ENCODE results near the gene DDX5. TPM values are rescaled to one million over a fixed set of nuclear protein-coding genes. Genes with fewer than 3 reads are reported as not detected.

DDX5 gene
- total and polyA plus RNA-seq, 2 of the 13 experiments (the other 11 are each of a cell fraction or from before 2014, with no cell fraction given), result 503 to 684 TPM

DNA sequence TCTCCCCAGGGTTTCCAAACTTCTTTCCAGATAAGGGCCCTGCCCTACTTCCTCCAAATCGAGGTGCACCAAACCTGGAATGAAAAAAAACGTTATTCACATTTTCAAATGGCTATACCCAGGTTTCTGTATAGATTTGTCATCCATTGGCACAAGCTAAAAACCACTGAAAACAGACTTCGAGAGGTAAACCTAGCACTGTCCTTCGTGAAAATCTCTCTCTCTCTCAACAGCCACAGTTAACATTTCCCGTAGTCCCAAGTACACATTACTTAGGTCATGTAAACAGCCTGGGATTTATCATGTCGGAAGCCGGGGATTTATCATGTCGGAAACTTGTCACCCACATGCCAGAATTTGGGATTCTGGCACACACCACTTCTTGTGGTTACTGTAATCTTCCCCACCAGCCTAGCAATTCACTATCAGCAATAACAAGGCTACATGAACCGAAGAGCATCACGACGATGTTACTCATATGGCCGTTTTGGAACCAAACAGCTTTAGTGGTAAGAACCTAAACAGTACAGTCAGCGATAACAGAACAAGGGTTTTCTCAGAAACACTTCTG lies 1.2 kb downstream of the DDX5 start (continued):
- TF ChIP-seq CHD4 (IDR thresholded peaks at IDR 0.05; ENCODE audit: borderline replicate concordance, low read length) (no peak), NFIB (CRISPR knock-in tag; IDR thresholded peaks at IDR 0.05; ENCODE audit: borderline replicate concordance) (no peak), ZNF354B (CRISPR knock-in tag; IDR thresholded peaks at IDR 0.05) (0 out of 2 replicates have a peak, but pooled peaks have one; percentile 69), ZNF776 (CRISPR knock-in tag; IDR thresholded peaks at IDR 0.05) (no peak), ZNF557 (CRISPR knock-in tag; IDR thresholded peaks at IDR 0.05) (no peak), MAFG (CRISPR knock-in tag; IDR thresholded peaks at IDR 0.05) (0 out of 2 replicates have a peak, but pooled peaks have one; percentile 7), ZNF136 (CRISPR knock-in tag; IDR thresholded peaks at IDR 0.05; ENCODE audit: low read depth) (no peak)
- TF ChIP-seq, protein P1, sequence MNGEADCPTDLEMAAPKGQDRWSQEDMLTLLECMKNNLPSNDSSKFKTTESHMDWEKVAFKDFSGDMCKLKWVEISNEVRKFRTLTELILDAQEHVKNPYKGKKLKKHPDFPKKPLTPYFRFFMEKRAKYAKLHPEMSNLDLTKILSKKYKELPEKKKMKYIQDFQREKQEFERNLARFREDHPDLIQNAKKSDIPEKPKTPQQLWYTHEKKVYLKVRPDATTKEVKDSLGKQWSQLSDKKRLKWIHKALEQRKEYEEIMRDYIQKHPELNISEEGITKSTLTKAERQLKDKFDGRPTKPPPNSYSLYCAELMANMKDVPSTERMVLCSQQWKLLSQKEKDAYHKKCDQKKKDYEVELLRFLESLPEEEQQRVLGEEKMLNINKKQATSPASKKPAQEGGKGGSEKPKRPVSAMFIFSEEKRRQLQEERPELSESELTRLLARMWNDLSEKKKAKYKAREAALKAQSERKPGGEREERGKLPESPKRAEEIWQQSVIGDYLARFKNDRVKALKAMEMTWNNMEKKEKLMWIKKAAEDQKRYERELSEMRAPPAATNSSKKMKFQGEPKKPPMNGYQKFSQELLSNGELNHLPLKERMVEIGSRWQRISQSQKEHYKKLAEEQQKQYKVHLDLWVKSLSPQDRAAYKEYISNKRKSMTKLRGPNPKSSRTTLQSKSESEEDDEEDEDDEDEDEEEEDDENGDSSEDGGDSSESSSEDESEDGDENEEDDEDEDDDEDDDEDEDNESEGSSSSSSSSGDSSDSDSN (CRISPR knock-in tag; IDR thresholded peaks at IDR 0.05), result no peak; the same call in 1 of the 2 replicates
- TF ChIP-seq, protein P2, sequence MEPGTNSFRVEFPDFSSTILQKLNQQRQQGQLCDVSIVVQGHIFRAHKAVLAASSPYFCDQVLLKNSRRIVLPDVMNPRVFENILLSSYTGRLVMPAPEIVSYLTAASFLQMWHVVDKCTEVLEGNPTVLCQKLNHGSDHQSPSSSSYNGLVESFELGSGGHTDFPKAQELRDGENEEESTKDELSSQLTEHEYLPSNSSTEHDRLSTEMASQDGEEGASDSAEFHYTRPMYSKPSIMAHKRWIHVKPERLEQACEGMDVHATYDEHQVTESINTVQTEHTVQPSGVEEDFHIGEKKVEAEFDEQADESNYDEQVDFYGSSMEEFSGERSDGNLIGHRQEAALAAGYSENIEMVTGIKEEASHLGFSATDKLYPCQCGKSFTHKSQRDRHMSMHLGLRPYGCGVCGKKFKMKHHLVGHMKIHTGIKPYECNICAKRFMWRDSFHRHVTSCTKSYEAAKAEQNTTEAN (CRISPR knock-in tag; conservative IDR thresholded peaks at IDR 0.05), result no peak
- TF ChIP-seq, protein P3, sequence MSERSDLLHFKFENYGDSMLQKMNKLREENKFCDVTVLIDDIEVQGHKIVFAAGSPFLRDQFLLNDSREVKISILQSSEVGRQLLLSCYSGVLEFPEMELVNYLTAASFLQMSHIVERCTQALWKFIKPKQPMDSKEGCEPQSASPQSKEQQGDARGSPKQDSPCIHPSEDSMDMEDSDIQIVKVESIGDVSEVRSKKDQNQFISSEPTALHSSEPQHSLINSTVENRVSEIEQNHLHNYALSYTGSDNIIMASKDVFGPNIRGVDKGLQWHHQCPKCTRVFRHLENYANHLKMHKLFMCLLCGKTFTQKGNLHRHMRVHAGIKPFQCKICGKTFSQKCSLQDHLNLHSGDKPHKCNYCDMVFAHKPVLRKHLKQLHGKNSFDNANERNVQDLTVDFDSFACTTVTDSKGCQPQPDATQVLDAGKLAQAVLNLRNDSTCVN (CRISPR knock-in tag; IDR thresholded peaks at IDR 0.05; ENCODE audit: borderline replicate concordance), result peak; percentile 6; the same call in 1 of the 2 replicates
- TF ChIP-seq, protein P4, sequence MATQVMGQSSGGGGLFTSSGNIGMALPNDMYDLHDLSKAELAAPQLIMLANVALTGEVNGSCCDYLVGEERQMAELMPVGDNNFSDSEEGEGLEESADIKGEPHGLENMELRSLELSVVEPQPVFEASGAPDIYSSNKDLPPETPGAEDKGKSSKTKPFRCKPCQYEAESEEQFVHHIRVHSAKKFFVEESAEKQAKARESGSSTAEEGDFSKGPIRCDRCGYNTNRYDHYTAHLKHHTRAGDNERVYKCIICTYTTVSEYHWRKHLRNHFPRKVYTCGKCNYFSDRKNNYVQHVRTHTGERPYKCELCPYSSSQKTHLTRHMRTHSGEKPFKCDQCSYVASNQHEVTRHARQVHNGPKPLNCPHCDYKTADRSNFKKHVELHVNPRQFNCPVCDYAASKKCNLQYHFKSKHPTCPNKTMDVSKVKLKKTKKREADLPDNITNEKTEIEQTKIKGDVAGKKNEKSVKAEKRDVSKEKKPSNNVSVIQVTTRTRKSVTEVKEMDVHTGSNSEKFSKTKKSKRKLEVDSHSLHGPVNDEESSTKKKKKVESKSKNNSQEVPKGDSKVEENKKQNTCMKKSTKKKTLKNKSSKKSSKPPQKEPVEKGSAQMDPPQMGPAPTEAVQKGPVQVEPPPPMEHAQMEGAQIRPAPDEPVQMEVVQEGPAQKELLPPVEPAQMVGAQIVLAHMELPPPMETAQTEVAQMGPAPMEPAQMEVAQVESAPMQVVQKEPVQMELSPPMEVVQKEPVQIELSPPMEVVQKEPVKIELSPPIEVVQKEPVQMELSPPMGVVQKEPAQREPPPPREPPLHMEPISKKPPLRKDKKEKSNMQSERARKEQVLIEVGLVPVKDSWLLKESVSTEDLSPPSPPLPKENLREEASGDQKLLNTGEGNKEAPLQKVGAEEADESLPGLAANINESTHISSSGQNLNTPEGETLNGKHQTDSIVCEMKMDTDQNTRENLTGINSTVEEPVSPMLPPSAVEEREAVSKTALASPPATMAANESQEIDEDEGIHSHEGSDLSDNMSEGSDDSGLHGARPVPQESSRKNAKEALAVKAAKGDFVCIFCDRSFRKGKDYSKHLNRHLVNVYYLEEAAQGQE (IDR thresholded peaks at IDR 0.05; ENCODE audit: borderline replicate concordance in 1 of 2, low read depth in 1 of 2, low read length in 2 of 2), result no peak
- TF ChIP-seq, protein P5, sequence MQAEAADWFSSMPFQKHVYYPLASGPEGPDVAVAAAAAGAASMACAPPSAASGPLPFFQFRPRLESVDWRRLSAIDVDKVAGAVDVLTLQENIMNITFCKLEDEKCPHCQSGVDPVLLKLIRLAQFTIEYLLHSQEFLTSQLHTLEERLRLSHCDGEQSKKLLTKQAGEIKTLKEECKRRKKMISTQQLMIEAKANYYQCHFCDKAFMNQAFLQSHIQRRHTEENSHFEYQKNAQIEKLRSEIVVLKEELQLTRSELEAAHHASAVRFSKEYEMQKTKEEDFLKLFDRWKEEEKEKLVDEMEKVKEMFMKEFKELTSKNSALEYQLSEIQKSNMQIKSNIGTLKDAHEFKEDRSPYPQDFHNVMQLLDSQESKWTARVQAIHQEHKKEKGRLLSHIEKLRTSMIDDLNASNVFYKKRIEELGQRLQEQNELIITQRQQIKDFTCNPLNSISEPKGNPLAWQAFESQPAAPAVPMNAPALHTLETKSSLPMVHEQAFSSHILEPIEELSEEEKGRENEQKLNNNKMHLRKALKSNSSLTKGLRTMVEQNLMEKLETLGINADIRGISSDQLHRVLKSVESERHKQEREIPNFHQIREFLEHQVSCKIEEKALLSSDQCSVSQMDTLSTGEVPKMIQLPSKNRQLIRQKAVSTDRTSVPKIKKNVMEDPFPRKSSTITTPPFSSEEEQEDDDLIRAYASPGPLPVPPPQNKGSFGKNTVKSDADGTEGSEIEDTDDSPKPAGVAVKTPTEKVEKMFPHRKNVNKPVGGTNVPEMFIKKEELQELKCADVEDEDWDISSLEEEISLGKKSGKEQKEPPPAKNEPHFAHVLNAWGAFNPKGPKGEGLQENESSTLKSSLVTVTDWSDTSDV (CRISPR knock-in tag; IDR thresholded peaks at IDR 0.05), result no peak
- TF ChIP-seq, protein P6, sequence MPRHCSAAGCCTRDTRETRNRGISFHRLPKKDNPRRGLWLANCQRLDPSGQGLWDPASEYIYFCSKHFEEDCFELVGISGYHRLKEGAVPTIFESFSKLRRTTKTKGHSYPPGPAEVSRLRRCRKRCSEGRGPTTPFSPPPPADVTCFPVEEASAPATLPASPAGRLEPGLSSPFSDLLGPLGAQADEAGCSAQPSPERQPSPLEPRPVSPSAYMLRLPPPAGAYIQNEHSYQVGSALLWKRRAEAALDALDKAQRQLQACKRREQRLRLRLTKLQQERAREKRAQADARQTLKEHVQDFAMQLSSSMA (CRISPR knock-in tag; IDR thresholded peaks at IDR 0.05), result 0 out of 2 replicates have a peak, but pooled peaks have one; percentile 3
- TF ChIP-seq, protein P7, sequence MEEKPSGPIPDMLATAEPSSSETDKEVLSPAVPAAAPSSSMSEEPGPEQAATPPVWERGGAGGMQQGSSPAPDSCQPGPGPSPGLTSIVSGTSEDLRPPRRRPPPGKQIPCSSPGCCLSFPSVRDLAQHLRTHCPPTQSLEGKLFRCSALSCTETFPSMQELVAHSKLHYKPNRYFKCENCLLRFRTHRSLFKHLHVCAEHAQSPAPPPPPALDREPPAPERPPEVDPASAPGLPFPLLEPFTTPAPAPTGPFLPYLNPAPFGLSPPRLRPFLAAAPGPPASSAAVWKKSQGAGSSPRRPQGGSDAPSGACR (CRISPR knock-in tag; IDR thresholded peaks at IDR 0.05), result no peak

Measured in HepG2 (cell line).